Inferior parietal cortex (tissue), 1 donor: ENCODE results near the gene LIAS.

Experiments used
- DNase-seq: peaks from one replicate; pipeline ENCODE4 v3.0.0-alpha.2; 2016; ENCODE audit errors: extremely low spot score

Gene LIAS

GRCh38 chr4:39528061-39528465 is 69.2 kb downstream of the LIAS start:
- DNase-seq: no peak
